ENCODE results near the gene BOK. TPM values are rescaled to one million over a fixed set of nuclear protein-coding genes. Genes with fewer than 3 reads are reported as not detected.

BOK gene
- total RNA-seq, 1 experiment from 2014 or later: 41.5 TPM

DNA sequence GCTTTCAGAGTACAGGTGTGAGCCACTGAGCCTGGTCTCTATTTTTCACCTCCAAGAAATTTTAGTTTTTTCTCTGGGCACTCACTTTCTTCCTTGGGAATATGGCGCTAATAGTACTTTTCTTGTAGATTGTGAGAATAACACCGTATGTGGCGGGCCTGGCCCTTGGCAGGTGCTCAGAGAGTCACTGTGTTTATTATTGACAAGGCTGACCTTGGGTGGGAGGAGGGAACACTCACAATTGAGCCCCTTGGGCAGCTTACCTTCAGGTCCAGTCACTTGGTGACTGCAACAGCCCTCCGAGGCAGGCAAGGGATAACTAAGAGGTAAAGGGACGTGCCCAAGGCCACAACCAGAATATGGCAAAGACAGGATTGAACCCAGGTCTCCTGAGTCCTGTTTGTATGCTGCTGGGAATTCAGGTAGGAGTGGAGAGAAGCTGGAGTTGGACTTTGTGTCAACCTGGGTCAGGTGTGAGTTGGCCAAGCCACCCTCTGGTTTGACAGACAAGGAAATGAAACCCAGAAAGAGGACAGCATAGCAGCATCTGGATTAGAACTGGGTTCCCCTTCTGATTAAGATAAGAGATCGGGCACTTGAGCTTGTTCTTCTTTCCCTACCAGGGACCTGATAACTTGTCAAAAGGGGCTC lies 47.3 kb upstream of the BOK start:
- Histone ChIP-seq H3K4me1 (ENCODE audit: control insufficient read depth in 1 of 2, insufficient read depth in 2 of 2, low read length in 2 of 2) (peaks cover 12 to 20% of the 10 kb centered on the region in 2 experiments), H3K79me2 (ENCODE audit: insufficient read depth, low read length) (peaks cover 19% of the 10 kb centered on the region), H4K20me1 (ENCODE audit: insufficient read depth) (no peaks in the 10 kb centered on the region), H3K36me3 (ENCODE audit: control insufficient read depth in 1 of 2, insufficient read depth in 2 of 2, low read length in 2 of 2) (no peaks in the 10 kb centered on the region), H2AFZ (ENCODE audit: low read depth, low read length, poor library complexity, severe bottlenecking) (no peak overlapping the region), H3K9me3 (ENCODE audit: control insufficient read depth in 1 of 2, insufficient read depth in 1 of 2, low read depth in 1 of 2, low read length in 2 of 2) (no peaks in the 10 kb centered on the region), H3K27ac (ENCODE audit: low read depth, low read length) (no peak overlapping the region), H3K27me3 (ENCODE audit: insufficient read depth, low read length) (0 out of 2 replicates have a peak, but pooled peaks cover 3% of the 10 kb centered on the region), H3K9ac (ENCODE audit: low read length) (no peak overlapping the region), H3K4me2 (ENCODE audit: low read length) (no peak overlapping the region), H3K4me3 (replicated peaks in 1 of 2; ENCODE audit: low read depth in 1 of 2, low read length in 2 of 2) (no peak overlapping the region), H3K9me2 (ENCODE audit: insufficient read depth) (no peaks in the 10 kb centered on the region)
- ChIA-PET RAD21 (ENCODE audit: low non-redundant PET in 1 of 2, low total read pairs in 2 of 2, uncharacterized antibody in 2 of 2, unreplicated experiment in 2 of 2) (no interaction called here), CTCF (no interaction called here), POLR2A (no interaction called here)
- no peak for DNase-seq (ENCODE audit: low read depth, low spot score)
- BruUV-seq (replicated peaks): no TSS peak
- ATAC-seq: no peak
- no peak for TF ChIP-seq TCF7L2 (IDR thresholded peaks at IDR 0.05; ENCODE audit: borderline replicate concordance, extremely low read depth, insufficient read depth, insufficient read length)
- TF ChIP-seq ELF1 (IDR thresholded peaks at IDR 0.05; ENCODE audit: borderline replicate concordance, low read depth): no peak
- intact Hi-C loops (cut with micrococcal nuclease): no loop called here

DNA sequence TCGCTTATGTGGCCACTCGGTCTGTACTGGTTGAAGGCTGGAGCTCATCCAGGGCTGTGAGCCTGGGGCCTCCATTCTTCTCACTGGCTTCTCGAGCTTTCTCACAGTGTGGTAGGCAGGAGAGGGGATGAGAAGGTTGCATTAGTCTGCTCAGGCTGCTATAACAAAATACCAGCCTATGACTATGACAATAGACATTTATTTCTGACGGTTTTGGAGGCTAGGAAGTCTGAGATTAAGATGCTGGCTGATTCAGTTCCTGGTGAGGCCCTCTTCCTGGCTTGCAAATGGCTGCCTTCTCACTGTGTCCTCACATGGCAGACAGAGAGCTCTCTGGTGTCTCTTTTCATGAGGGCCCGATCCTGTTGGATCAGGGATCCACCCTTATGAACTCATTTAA lies 44.0 kb upstream of the BOK start:
- Histone ChIP-seq H3K9ac (ENCODE audit: low read length) (no peak overlapping the region), H3K79me2 (ENCODE audit: insufficient read depth, low read length) (no peaks in the 10 kb centered on the region), H3K4me2 (ENCODE audit: low read length) (no peak overlapping the region), H3K4me1 (ENCODE audit: control insufficient read depth in 1 of 2, insufficient read depth in 2 of 2, low read length in 2 of 2) (no peaks in the 10 kb centered on the region), H3K27me3 (ENCODE audit: insufficient read depth, low read length) (0 out of 2 replicates have a peak, but pooled peaks cover 3% of the 10 kb centered on the region), H3K36me3 (ENCODE audit: control insufficient read depth in 1 of 2, insufficient read depth in 2 of 2, low read length in 2 of 2) (no peaks in the 10 kb centered on the region), H4K20me1 (ENCODE audit: insufficient read depth) (no peaks in the 10 kb centered on the region), H3K4me3 (replicated peaks in 1 of 2; ENCODE audit: low read depth in 1 of 2, low read length in 2 of 2) (no peak overlapping the region), H3K9me2 (ENCODE audit: insufficient read depth) (no peaks in the 10 kb centered on the region), H3K9me3 (ENCODE audit: control insufficient read depth in 1 of 2, insufficient read depth in 1 of 2, low read depth in 1 of 2, low read length in 2 of 2) (peaks cover 0 to 6% of the 10 kb centered on the region in 2 experiments; a peak in 1 of 4 replicates), H2AFZ (ENCODE audit: low read depth, low read length, poor library complexity, severe bottlenecking) (no peak overlapping the region), H3K27ac (ENCODE audit: low read depth, low read length) (no peak overlapping the region)
- ChIA-PET POLR2A (no interaction called here), RAD21 (ENCODE audit: low non-redundant PET in 1 of 2, low total read pairs in 2 of 2, uncharacterized antibody in 2 of 2, unreplicated experiment in 2 of 2) (no interaction called here), CTCF (no interaction called here)
- no TSS peak for BruUV-seq (replicated peaks)
- DNase-seq (ENCODE audit: low read depth, low spot score): no peak
- intact Hi-C loops (cut with micrococcal nuclease): no loop called here
- no peak for ATAC-seq
- no peak for TF ChIP-seq RAD21 (IDR thresholded peaks at IDR 0.05; ENCODE audit: low read depth)
- TF ChIP-seq SP1 (IDR thresholded peaks at IDR 0.05; ENCODE audit: low read depth): no peak
- TF ChIP-seq, protein P1, sequence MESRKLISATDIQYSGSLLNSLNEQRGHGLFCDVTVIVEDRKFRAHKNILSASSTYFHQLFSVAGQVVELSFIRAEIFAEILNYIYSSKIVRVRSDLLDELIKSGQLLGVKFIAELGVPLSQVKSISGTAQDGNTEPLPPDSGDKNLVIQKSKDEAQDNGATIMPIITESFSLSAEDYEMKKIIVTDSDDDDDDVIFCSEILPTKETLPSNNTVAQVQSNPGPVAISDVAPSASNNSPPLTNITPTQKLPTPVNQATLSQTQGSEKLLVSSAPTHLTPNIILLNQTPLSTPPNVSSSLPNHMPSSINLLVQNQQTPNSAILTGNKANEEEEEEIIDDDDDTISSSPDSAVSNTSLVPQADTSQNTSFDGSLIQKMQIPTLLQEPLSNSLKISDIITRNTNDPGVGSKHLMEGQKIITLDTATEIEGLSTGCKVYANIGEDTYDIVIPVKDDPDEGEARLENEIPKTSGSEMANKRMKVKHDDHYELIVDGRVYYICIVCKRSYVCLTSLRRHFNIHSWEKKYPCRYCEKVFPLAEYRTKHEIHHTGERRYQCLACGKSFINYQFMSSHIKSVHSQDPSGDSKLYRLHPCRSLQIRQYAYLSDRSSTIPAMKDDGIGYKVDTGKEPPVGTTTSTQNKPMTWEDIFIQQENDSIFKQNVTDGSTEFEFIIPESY (IDR thresholded peaks at IDR 0.05; ENCODE audit: extremely low read depth, insufficient replicate concordance, low read length): no peak

Measured in HCT116 (cell line).